Adipocyte (in vitro differentiated cells): ENCODE measurements around the gene PARVA.

Source experiments
- DNase-seq: peaks from one replicate; pipeline ENCODE4 v3.0.0-alpha.2; 2015; ENCODE audit warnings: low read depth
- H3K27me3 ChIP-seq: replicated peaks from 2 replicates; pipeline ENCODE4 v1.7.0; 2013; ENCODE audit warnings: mild to moderate bottlenecking, low read length, moderate library complexity; ENCODE audit not compliant: control insufficient read depth, insufficient read depth
- H3K36me3 ChIP-seq: 2 replicates; pipeline ENCODE4 v1.7.0; 2013; ENCODE audit warnings: low read length, mild to moderate bottlenecking, moderate library complexity; ENCODE audit not compliant: control insufficient read depth, insufficient read depth, severe bottlenecking
- H3K4me1 ChIP-seq: 2 replicates; pipeline ENCODE4 v1.7.0; 2013; ENCODE audit warnings: mild to moderate bottlenecking, low read length, moderate library complexity; ENCODE audit not compliant: control insufficient read depth, insufficient read depth
- H3K4me3 ChIP-seq: 2 replicates; pipeline ENCODE4 v1.7.0; 2013; ENCODE audit warnings: mild to moderate bottlenecking, low read length, moderate library complexity
- H3K9ac ChIP-seq: 2 replicates; pipeline ENCODE4 v1.7.0; 2013; ENCODE audit warnings: mild to moderate bottlenecking, low read length, moderate library complexity
- H3K9me3 ChIP-seq: 2 replicates; pipeline ENCODE4 v1.7.0; 2013; ENCODE audit warnings: mild to moderate bottlenecking, low read length, moderate library complexity; ENCODE audit not compliant: control insufficient read depth

The PARVA gene

GRCh38 chr11:12377824-12378593 is 638 bp downstream of the PARVA start:
- Histone ChIP-seq H3K4me1 (peaks cover 46% of the 10 kb centered on the region), H3K36me3 (peaks cover 15% of the 10 kb centered on the region), H3K9ac (peak overlapping the region; percentile 87), H3K9me3 (no peaks in the 10 kb centered on the region), H3K4me3 (peak overlapping the region; percentile 83), H3K27me3 (no peaks in the 10 kb centered on the region)
- peak; percentile 93 for DNase-seq

- H3K4me3 ChIP-seq: no peak overlapping the region
- no peaks in the 10 kb centered on the region for H3K27me3 ChIP-seq
- H3K9ac ChIP-seq: no peak overlapping the region
- no peak for DNase-seq
- peaks cover 44% of the 10 kb centered on the region for H3K4me1 ChIP-seq
- H3K9me3 ChIP-seq: no peaks in the 10 kb centered on the region
- peaks cover 15% of the 10 kb centered on the region for H3K36me3 ChIP-seq
These were observed 3.4 kb downstream of the PARVA start for GRCh38 chr11:12380565-12381325.

- Histone ChIP-seq H3K9me3 (no peaks in the 10 kb centered on the region), H3K9ac (no peak overlapping the region), H3K27me3 (no peaks in the 10 kb centered on the region), H3K4me3 (no peak overlapping the region), H3K36me3 (peaks cover 15% of the 10 kb centered on the region), H3K4me1 (peaks cover 33% of the 10 kb centered on the region)
- DNase-seq: no peak
These were observed 4.5 kb downstream of the PARVA start for GRCh38 chr11:12381875-12382274.

- no peaks in the 10 kb centered on the region for H3K27me3 ChIP-seq
- peaks cover 15% of the 10 kb centered on the region for H3K36me3 ChIP-seq
- H3K4me1 ChIP-seq: peaks cover 30% of the 10 kb centered on the region
- H3K4me3 ChIP-seq: no peak overlapping the region
- H3K9me3 ChIP-seq: no peaks in the 10 kb centered on the region
- H3K9ac ChIP-seq: no peak overlapping the region
- DNase-seq: peak; percentile 20
These were observed 5.1 kb downstream of the PARVA start for GRCh38 chr11:12382451-12382850.

- Histone ChIP-seq H3K4me3 (no peak overlapping the region), H3K27me3 (no peaks in the 10 kb centered on the region), H3K36me3 (peaks cover 8% of the 10 kb centered on the region), H3K4me1 (peaks cover 51% of the 10 kb centered on the region), H3K9ac (no peak overlapping the region), H3K9me3 (no peaks in the 10 kb centered on the region)
- no peak for DNase-seq
These were observed 8.9 kb downstream of the PARVA start for GRCh38 chr11:12386309-12386708.

GRCh38 chr11:12386745-12387144 is 9.4 kb downstream of the PARVA start:
- no peak overlapping the region for H3K9ac ChIP-seq
- H3K27me3 ChIP-seq: no peaks in the 10 kb centered on the region
- peaks cover 53% of the 10 kb centered on the region for H3K4me1 ChIP-seq
- DNase-seq: no peak
- H3K36me3 ChIP-seq: peaks cover 4% of the 10 kb centered on the region
- no peak overlapping the region for H3K4me3 ChIP-seq
- no peaks in the 10 kb centered on the region for H3K9me3 ChIP-seq

GRCh38 chr11:12388173-12388572 is 10.8 kb downstream of the PARVA start:
- H3K27me3 ChIP-seq: no peaks in the 10 kb centered on the region
- peaks cover 2% of the 10 kb centered on the region for H3K36me3 ChIP-seq
- H3K4me3 ChIP-seq: no peak overlapping the region
- H3K9ac ChIP-seq: peak overlapping the region; percentile 56
- DNase-seq: no peak
- no peaks in the 10 kb centered on the region for H3K9me3 ChIP-seq
- peaks cover 48% of the 10 kb centered on the region for H3K4me1 ChIP-seq

- H3K9ac ChIP-seq: no peak overlapping the region
- H3K4me1 ChIP-seq: peaks cover 50% of the 10 kb centered on the region
- DNase-seq: no peak
- no peaks in the 10 kb centered on the region for H3K9me3 ChIP-seq
- no peak overlapping the region for H3K4me3 ChIP-seq
- no peaks in the 10 kb centered on the region for H3K27me3 ChIP-seq
- peaks cover 8% of the 10 kb centered on the region for H3K36me3 ChIP-seq
These were observed 11.7 kb downstream of the PARVA start for GRCh38 chr11:12388939-12389670.

- H3K27me3 ChIP-seq: no peaks in the 10 kb centered on the region
- H3K36me3 ChIP-seq: peaks cover 8% of the 10 kb centered on the region
- DNase-seq: no peak
- H3K9me3 ChIP-seq: no peaks in the 10 kb centered on the region
- H3K4me3 ChIP-seq: peak overlapping the region; percentile 1
- no peak overlapping the region for H3K9ac ChIP-seq
- peaks cover 50% of the 10 kb centered on the region for H3K4me1 ChIP-seq
These were observed 12.6 kb downstream of the PARVA start for GRCh38 chr11:12389676-12390657.

GRCh38 chr11:12390687-12391110 is 13.3 kb downstream of the PARVA start:
- Histone ChIP-seq H3K9ac (no peak overlapping the region), H3K9me3 (no peaks in the 10 kb centered on the region), H3K27me3 (no peaks in the 10 kb centered on the region), H3K36me3 (peaks cover 8% of the 10 kb centered on the region), H3K4me1 (peaks cover 50% of the 10 kb centered on the region), H3K4me3 (no peak overlapping the region)
- DNase-seq: peak; percentile 30
